Measurements from ENCODE around the gene ANKRD30B.
"Not testable (repeated sequence)": the region's sequence is repeated elsewhere in the genome, so short reads cannot be mapped to it uniquely, and the experiment has no call there.

ANKRD30B gene

GRCh38 chr18:14747513-14748474 lies at the start of gene ANKRD30B:
Gene ANKRD30B (plus strand): TSS chr18:14748172. CDS start chr18:14748420, 248 bp downstream.
- no peak for DNase-seq

GRCh38 chr18:14701286-14702040 lies 46.5 kb upstream of the ANKRD30B start:
- DNase-seq, result not testable (repeated sequence)

GRCh38 chr18:14709761-14710160 lies 38.2 kb upstream of the ANKRD30B start:
- not testable (repeated sequence) for DNase-seq

- DNase-seq, result not testable (repeated sequence)
Observed at GRCh38 chr18:14721569-14721968, 26.4 kb upstream of the ANKRD30B start.

- DNase-seq, result not testable (repeated sequence)
Observed at GRCh38 chr18:14739056-14739455, 8.9 kb upstream of the ANKRD30B start.

GRCh38 chr18:14746897-14747296 lies 1.1 kb upstream of the ANKRD30B start:
- no peak for DNase-seq

GRCh38 chr18:14748496-14748895 lies 524 bp downstream of the ANKRD30B start:
- no peak for DNase-seq

- not testable (repeated sequence) for DNase-seq
Observed at GRCh38 chr18:14763566-14763965, 15.6 kb downstream of the ANKRD30B start.

GRCh38 chr18:14767474-14767873 lies 19.5 kb downstream of the ANKRD30B start:
- no peak for DNase-seq

GRCh38 chr18:14768241-14768640 lies 20.3 kb downstream of the ANKRD30B start:
- DNase-seq, result no peak

- DNase-seq, result no peak
Observed at GRCh38 chr18:14769381-14769780, 21.4 kb downstream of the ANKRD30B start.

- no peak for DNase-seq
Observed at GRCh38 chr18:14776801-14777200, 28.8 kb downstream of the ANKRD30B start.

- no peak for DNase-seq
Observed at GRCh38 chr18:14781671-14782070, 33.7 kb downstream of the ANKRD30B start.

GRCh38 chr18:14784133-14784532 lies 36.2 kb downstream of the ANKRD30B start:
- no peak for DNase-seq

GRCh38 chr18:14796876-14797275 lies 48.9 kb downstream of the ANKRD30B start:
- DNase-seq, result not testable (repeated sequence)

GRCh38 chr18:14797969-14798764 lies 50.2 kb downstream of the ANKRD30B start:
- not testable (repeated sequence) for DNase-seq

GRCh38 chr18:14811081-14811480 lies 63.1 kb downstream of the ANKRD30B start:
- not testable (repeated sequence) for DNase-seq

- DNase-seq, result not testable (repeated sequence)
Observed at GRCh38 chr18:14826972-14827632, 79.1 kb downstream of the ANKRD30B start.

- DNase-seq, result not testable (repeated sequence)
Observed at GRCh38 chr18:14841607-14842006, 93.6 kb downstream of the ANKRD30B start.

GRCh38 chr18:14851533-14851932 lies 103.6 kb downstream of the ANKRD30B start:
- DNase-seq, result not testable (repeated sequence)

- not testable (repeated sequence) for DNase-seq
Observed at GRCh38 chr18:14855634-14856033, 107.7 kb downstream of the ANKRD30B start.

- DNase-seq, result not testable (repeated sequence)
Observed at GRCh38 chr18:14856256-14856655, 108.3 kb downstream of the ANKRD30B start.

Measured in activated CD4-positive, alpha-beta T cell treated with anti-CD3 and anti-CD28 coated beads, Interleukin-2, Interleukin-6, amounts not matched to agents 100 ng/mL and 50 ng/mL, durations not matched to agents 16 hours and 8 hours (primary cell).